Activated effector memory CD4-positive, alpha-beta T cell treated with Interleukin-2 at 50 U/mL for 16 hours (primary cell): ENCODE measurements around the gene RABGAP1L.
"Not testable (repeated sequence)": the region's sequence is repeated elsewhere in the genome, so short reads cannot be mapped to it uniquely, and the experiment has no call there.

Experiments
- DNase-seq: peaks from one replicate; pipeline ENCODE4 v3.0.0-alpha.2; 2020

The RABGAP1L gene

DNA sequence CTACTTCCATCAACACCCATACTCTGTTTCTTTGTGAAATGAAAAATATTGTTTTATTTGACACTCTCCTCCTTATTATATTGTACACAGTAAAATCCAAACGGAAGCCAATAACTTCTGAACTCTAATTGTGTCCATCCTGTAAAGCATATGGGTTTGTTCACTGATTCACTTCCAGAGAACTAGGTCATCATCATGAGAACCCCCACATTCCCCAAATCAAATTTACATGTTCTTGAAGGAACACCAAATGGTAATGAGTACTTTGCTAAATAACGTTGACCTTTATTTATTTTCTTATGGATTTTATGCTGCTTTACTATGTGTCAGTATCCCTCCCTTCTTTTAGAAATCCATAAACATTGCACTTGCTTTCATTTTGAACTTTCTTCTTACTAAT, 627.0 kb downstream of the RABGAP1L start:
- no peak for DNase-seq

DNA sequence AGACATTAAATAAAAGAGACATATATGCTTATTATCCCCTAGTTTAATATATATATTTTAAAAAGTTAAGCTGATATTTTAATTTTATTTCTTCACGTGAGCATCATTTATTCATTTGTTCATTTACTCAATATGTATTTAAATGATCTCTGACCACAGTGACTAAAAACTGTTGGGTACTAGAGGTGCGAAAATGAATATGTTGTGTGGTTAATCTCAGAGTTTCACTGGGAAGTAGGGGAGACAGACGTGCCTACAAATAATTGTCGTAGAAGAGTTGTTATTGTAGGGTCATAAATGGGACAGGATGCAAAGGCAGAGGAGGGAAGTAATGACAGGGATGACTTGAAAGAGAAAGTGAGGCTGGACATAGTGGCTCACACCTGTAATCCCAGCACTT, 627.4 kb downstream of the RABGAP1L start:
- no peak for DNase-seq

DNA sequence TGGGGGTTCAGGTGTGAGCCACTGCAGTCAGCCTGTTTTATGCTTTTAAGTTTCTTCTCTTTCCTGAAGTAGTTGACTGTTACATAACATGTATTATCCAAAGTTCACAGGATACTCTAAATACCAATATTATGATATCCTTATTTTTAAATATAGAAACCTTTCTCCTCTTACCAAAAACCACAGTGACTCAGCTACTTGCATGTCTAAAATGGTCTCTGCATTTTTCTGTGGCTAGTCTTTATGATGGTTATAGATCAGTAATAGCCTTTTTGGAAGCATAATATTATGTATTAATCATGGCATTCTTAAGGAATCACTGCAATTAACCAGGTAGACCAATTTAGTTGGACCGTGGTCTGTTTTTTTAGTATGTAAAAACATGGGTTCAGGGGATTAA, 629.7 kb downstream of the RABGAP1L start:
- no peak for DNase-seq

DNA sequence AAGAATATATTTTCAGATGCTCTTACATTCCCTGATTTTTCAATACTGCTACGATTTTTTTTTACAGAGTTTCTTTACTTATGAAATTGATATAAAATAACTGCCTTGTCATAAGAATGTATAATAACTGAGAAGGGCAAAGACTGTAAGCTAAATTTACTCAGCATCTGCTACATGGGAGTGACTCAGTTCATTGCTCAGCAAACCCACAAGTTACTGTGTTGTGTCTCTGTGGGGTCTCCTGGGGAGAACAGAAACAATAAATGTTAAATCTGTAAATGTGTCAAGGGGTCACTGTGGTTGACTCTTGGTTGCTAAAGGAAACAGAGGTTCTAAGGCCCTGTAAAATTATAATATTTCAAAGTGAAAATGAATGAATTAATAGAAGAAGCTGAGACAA, 630.1 kb downstream of the RABGAP1L start:
- DNase-seq = no peak

DNA sequence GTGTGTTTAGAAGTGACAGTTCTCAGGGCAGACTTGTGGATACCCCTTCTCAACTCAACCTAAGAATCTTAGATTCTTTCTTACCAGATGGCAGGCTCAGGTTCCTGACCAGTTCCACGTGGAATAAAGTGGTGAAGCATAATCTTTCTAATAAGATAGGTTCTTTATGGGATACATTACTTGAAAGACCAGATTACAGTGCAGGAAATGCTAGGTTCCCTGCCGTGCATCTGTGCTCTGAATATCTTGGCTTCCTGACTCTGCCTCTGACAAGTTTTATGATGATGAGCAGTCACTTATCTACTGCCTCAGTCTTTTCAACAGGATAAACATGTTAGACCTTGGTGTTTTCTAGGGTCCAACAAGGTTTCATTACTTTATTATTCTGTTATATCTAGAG, 632.5 kb downstream of the RABGAP1L start:
- no peak for DNase-seq

DNA sequence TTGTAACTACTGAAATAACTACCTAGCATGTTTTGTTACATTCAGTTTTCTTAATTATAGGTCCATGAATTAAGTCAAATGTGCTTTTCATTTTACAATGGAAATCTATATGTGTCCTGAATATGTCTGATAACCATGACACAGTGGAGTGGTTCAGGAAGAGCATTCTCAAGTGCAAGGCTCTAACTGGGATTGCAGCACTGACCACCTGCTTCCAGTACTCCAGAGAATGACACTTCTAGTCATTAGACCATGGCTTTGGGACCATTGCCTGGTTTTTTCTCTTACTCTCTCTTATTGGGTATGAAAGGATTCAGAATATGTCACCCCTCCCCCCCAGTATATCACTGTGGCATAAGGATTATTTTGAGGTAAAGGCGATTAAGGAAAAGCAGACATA, 635.5 kb downstream of the RABGAP1L start:
- no peak for DNase-seq

DNA sequence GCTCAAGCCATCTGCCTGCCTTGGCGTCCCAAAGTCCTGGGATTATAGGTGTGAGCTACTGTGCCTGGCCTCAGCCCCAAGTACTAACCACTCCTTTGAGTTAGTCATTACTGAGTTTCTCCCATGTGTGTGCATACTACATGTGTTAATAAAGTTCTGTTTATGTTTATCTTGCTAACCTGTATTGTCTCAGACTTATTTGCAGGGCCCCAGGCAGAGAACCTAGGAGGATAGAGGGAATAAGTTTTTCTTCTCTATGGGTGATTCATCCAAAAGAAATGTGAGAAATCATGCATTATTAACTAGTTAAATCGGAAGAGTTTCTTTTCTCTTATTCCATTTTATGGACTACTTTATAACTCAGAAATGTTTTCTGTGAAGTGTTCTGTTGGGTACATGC, 636.5 kb downstream of the RABGAP1L start:
- no peak for DNase-seq

DNA sequence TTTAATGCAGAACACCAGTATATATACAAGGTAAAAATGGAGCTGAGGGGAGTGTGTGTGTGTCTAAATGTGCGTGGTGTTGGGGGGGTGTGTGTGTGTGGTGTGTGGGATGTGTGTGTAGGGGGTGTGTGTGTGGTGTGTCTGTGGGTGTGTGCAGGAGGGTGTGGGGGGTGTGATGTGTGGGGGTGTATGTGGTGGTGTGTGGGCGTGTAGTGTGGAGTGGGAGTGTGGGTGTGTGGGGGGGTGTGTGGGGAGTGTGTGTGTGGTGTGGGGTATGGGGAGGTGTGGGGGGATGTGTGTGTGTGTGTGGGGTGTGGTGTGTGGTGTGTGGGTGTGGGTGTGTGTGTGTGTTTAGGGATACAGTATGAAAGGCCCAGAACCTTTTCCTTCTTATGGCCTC, 638.1 kb downstream of the RABGAP1L start:
- DNase-seq = no peak

DNA sequence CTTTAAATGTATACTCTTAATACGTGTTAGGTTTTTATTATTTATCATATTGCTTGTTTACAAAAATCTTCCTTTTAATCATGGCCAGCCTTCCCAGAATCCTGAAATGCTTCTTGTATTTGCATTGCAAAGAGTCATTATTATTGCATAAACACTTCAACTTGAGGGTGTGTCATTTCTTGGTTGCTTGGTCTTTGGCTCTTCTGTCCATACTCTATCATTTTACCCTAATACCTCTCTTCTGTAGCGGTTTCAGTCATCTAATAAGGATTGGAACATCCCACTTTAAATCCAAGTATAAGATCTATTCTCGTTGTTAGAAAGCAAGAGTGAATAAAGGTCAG, 639.8 kb downstream of the RABGAP1L start:
- DNase-seq = no peak

DNA sequence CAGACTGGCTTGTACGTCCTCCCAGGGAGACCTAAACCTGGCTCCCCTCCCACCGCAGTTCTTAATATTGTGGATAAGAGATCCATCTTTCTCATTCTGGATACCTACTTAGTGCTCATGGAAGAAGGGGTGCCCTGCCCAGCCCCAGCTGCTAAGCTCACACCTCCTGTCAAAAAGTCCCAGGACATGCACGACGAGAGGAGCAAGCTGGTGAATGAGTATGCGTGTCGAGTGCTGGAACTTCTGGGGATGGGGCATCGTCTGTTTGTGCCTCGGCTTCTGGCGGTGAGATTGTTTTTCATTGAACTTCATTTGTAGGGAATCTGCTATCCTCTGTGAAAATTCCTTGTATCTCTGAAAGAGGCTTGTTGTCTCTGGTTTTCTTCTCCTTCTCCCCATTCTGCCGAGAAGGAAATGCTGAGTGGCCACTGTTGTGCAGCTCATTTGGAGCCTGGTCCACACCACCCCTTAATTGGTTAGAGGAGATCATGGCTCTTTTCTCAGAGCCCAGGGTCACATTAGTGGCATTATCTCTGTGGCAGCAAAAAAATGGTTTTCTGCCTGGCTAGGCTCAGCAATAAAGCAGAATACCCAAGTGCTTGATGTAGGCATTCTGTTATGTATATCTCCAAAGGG, 641.0 kb downstream of the RABGAP1L start:
- DNase-seq = peak; percentile 3

DNA sequence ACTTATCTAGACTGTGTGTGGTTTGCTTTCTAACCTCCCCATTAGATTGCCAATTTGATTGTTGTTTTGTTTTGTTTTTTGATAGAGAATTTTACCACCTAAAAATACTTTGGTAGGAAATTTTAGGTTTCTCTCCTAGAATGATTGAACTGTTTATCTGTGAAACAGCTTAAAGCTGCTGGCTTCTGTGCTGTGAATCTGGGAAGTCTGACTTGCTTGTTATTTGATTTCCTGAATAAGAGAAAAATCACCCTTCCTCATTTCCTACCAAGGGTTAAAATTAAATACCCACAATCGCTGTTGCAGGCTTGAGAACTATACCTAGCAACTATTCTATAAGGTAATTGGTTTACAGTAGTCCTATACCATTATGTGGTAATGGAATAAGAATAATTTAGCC, 641.6 kb downstream of the RABGAP1L start:
- no peak for DNase-seq

DNA sequence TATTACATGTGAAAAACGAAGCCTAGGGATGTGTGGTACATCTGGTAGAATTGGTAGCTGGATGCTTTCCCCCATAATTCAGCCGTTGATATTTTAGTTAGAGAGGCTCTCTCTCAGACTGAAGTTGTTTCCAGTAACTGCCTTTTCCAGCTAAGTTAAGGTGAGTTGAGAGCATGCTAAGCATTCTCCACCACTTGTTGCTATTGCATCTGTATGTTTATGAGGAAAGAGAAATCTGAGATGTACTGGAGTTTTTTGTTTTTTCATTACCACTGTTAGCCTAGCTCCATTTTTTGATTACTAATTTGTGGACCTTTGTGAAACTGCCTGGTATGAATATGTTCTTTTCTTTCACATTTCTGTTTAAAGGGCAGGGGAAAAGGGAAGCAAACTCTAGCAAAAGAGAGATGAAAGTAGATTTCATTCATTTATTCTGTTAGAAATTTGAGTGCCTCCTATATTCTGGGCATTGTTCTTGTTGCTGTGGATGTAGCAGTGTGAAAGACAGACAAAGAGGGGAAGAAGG, 650.5 kb downstream of the RABGAP1L start:
- DNase-seq = no peak

DNA sequence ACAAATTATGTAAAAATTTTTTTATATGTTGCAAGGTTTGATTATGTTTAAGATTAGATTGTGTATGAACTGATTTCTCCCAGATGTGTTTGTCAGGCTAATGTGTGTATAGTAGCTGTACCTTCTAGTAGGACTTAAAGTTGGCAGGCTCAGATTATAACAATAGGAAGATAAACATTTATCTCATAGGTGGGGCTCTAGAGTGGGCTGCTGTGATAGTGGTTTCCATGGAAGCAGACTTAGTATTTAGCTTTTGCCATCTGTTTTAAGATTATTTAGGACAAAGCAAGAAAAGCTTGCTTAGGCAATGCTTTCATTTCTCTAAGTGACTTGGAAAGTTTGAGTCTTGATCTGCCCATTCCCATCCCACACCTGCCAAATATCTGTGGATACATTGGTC, 652.7 kb downstream of the RABGAP1L start:
- no peak for DNase-seq

DNA sequence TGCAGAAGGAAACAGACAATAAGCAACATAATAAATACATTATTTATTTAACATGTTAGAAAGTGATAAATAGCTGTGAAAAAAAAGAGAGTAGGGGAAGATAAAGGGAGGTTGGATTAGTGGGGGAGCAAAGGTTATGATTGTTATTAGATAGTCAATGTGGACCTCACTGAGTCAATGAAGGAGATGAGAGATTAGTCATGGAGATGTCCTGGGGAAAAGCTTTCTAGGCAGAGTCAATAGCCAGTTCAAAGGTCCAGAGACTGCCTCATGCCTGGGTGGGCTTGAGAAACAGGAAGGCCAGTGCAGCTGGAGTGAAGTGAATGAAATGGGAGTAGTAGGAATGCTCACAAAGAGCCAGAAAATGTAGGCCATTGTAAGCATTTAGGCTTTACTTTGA, 653.3 kb downstream of the RABGAP1L start:
- DNase-seq = no peak

DNA sequence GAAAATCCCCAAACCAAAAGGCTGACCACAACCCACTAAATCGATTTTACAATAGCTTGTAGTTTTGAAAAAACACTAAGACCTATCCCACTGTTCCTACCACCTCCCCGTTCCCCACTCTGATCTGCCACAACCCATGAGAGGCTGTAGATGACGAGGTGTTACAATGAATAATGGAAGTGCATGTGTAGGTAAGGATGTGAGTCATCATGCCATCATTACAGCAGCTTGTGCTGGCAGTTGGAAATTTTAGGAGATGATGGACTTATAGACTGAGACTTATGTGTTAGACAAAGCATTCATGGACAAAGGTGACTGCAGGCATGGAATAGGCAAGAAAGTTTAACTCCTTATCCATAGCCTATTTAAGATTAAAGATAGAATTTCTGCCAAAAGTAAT, 655.7 kb downstream of the RABGAP1L start:
- DNase-seq = no peak

DNA sequence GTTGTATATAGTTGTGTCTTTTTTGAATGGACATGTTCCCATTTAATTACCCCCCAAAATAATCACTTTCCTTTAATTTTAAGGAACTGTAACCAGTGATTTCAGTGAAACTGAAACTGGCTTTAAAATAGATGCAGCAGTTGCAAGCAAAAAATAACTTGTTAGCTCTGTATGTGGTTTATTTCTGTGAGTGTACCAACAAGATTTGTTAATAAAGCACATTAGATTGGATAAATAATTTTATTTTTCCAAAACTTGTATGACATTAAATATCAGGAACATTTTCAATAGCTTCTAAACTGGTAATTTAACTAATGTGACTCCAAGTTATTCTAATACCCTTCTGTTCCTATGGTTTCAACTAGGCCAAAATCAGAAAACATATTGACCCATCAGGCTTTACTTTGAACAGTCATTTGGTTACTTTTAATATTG, 656.2 kb downstream of the RABGAP1L start:
- no peak for DNase-seq

DNA sequence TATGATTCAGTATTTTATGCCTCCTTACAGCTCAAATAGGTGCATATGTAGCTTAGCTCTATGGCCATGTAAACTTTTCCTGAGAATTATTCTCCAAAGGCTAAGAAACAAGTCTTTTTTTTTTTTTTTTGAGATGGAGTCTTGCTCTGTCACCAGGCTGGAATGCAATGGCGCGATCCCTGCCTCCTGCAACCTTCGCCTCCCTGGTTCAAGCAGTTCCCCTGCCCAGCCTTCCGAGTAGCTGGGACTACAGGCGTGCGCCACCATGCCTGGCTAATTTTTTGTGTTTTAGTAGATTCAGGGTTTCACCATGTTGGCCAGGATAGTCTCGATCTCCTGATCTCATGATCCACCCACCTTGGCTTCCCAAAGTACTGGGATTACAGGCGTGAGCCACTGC, 657.3 kb downstream of the RABGAP1L start:
- DNase-seq = not testable (repeated sequence)

DNA sequence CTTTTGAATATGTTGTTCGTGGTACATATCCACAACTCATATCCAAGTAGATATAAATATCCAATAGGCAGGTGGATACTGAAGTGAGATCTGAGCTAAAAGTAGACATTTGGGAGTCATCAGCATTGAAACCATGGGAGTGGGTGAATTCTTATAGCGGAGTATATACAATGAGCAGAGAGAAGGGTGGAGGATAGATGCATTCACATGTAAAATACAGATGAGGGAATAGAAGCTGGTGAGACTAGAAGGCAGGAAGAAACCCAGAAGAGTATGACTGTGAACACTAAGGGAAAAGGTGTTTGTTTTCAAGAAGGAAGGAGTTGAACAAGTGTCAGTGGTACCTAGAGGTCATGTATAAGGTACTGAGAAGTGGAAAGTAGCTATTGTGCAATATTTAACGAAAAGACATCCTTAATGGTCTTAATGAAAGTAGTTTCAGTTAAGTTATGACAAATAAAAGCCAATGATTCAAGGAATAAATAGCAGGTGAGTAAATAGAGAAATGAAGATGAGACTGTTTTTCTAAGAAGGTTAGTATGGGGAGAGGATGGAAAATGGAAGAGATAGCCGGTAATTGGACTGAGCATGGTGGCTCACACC, 658.8 kb downstream of the RABGAP1L start:
- no peak for DNase-seq

DNA sequence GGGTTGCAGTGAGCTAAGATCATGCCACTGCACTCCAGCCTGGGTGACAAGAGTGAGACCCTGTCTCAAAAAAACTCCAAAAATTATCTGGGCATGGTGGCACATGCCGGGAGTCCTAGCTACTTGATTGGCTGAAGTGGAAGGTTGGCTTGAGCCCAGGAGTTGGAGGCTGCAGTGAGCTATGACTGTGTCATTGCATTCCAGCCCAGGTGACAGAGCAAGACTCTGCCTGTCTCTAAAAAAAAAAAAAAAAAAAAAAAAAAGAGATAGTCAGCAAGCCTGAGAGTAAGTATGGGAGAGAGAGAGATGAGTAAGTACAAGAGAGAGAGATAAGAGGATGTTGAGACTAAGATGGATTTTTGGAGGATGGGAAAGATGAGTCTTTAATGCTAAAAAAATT, 659.6 kb downstream of the RABGAP1L start:
- no peak for DNase-seq

DNA sequence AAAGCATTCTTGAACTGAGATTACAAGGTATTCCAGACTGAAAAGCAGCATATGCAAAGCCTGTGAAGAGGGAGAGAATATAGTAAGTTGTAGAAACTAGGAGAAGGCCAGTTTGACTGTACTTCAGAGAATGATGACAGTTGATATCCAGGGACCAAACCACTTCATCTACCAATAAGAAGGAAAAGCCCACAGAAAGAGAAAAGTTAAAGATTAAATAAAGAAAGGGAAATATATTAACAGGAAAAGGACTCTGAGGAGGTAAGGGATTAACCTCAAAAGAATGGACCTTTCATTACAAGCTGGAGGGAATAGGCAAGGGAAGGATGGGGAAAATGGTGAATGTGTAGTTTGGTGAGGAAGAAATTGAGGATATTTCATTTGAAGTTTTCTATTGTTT, 660.3 kb downstream of the RABGAP1L start:
- DNase-seq = no peak

DNA sequence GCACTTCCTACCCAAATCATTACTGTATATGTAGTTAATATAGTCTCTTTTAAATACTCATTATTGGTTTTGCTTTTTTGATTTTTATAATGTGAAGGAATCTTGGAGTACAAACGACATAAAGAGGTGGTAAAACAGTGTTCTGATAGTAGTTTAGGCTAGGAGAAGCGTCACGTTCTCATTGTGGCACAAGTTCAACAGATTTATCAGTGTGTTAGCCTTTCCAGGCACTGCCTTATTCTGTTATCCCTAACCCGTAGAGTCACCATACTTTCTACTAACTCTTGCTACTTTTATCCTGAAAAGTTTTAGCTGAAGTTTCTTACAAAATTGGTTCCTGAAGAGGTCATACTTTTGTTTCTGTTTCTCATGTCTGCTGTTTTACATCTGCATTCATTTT, 665.8 kb downstream of the RABGAP1L start:
- DNase-seq = no peak

DNA sequence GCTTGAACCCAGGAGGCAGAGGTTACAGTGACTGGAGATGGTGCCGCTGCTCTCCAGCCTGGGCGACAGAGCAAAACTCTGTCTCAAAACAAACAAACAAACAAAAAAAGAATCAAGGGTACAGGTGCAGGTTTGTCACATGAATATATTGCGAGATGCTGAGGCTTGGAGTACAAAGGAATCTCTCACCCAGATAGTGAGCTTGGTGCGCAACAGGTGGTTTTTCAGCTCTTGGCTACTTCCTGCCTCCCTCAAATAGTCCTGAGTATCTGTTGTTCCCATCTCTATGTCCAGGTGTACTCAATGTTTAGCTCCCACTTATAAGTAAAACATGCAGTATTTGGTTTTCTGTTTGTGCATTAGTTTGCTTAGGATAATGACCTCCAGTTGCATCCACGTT, 666.5 kb downstream of the RABGAP1L start:
- DNase-seq = no peak

DNA sequence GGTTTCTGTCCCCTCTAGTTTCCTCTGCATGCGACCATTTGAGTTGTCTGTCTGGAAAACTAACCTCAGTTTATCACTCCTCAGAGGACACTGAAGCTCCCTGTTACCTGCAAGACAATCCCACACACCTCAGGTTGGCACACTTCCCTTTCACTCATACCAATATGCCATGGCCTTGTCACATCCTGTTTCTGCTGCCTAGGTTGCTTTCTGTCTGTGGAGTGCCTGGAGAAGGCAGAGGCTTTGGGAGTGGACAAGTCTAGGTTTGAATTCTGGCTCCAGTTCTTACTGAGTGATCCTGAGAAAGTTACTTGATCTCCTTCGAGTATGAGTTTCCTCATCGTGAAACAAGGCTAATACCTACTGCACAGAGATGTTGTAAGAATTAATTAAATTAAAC, 668.9 kb downstream of the RABGAP1L start:
- no peak for DNase-seq

DNA sequence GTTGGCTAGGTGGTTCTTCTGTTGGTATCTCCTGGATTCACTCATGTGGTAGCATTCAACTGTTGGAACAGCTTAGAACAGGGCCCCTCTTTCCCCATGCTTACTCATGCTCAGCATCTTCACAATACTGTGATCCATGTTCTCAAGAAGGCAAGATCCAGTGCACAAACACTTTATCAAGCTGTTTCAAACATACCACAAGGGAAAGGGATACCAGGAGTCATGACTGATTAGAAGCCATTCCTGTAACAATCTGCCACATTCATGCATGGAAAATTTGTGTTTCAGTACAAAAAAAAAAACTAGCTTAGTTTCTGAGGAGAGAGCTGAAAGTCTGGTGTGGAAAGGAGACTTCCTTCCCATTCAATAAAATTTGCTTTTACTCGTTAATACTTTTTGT, 670.7 kb downstream of the RABGAP1L start:
- DNase-seq = no peak

DNA sequence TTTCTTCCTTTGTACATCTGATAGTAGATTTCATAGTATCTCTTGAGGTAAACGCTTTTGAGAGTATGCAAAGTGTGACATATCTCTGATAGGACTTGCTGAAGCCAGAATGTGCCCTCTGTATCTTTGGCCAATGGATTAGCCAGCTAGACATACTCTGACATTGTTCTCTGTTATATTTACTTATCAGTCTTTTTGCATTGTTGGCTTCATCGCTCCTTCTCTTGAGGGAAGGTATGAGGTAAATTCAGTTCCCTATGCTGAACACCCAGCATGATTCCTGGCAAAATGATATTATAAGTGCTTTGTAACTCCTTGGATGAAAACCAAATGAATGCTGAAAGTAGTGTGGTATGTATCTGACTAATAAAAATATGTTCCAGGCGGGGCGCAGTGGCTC, 677.2 kb downstream of the RABGAP1L start:
- DNase-seq = no peak
